GM15510 (cell line): ENCODE data around the gene MFSD12.

Source experiments
- POLR2A ChIP-seq: IDR thresholded peaks from 3 replicates; pipeline ENCODE4 v1.6.1; 2011; ENCODE audit warnings: borderline replicate concordance; ENCODE audit not compliant: insufficient read length; ENCODE audit errors: extremely low read depth

Gene MFSD12

DNA sequence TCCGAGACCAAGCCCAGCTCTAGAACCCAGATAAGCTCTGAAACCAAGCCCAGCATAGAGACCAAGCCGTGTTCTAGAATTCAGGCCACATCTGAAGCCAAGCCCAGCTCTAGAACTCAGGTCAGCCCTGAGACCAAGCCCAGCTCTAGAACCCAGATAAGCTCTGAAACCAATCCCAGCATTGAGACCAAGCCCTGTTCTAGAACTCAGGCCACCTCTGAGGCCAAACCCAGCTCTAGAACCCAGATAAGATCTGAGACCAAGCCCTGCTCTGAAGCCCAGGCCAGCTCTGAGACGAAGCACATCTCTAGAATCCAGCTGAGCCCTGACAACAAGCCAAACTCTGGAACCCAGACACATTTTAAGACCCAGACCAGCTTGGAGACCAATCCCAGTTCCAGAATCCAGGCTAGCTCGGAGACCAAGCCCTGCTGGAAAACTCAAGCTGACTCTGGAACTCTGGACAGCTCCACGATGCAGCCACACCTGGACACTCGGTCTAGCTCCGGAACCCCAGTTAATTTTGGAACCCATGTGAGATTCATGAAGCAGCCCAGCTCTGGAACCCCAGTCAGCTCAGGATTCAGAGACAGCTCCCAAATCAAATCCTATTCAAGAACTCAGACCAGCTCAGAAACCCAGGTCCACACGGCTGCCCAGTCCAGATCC lies 33.7 kb upstream of the MFSD12 start:
- TF ChIP-seq POLR2A = no peak

DNA sequence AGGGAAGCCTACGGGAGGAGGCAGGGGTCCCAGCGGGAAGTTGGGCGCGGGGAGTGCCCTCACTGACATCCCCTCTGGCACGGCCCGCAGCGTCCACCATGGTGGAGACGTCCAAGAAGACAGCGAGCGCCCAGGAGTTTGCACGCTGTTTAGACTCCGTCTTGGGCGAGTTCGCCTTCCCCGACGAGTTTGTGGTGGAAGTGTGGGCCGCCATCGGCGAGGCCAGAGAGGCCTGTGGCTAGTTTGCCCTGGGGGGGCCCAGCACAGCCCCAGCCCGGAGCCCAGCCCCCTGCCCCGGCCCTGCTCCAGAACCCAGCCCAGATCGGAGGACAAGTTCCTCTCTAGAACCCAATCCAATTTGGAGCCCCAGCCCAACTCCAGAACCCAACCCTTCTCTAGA lies 32.6 kb upstream of the MFSD12 start:
- TF ChIP-seq POLR2A = no peak

DNA sequence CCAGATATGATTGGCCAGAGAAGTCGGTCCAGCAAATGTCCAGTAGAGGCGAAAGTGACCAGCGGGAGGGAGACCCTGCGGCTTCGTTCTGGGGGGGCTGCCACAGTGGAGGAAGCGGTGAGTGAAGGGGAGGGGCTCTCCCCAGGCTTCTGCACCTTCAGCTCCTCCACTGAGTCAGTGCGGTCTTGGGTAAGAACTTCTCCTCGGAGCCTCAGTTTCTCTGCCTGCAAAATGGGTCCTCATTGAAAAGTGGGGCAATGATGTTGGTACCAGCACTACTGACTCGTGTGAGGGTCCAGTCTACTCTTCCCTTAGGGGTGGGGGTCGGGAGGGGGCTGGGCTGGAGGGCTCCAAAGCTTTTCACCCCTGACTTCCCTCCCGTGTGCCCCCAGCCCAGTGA lies 32.1 kb upstream of the MFSD12 start:
- TF ChIP-seq POLR2A = no peak

DNA sequence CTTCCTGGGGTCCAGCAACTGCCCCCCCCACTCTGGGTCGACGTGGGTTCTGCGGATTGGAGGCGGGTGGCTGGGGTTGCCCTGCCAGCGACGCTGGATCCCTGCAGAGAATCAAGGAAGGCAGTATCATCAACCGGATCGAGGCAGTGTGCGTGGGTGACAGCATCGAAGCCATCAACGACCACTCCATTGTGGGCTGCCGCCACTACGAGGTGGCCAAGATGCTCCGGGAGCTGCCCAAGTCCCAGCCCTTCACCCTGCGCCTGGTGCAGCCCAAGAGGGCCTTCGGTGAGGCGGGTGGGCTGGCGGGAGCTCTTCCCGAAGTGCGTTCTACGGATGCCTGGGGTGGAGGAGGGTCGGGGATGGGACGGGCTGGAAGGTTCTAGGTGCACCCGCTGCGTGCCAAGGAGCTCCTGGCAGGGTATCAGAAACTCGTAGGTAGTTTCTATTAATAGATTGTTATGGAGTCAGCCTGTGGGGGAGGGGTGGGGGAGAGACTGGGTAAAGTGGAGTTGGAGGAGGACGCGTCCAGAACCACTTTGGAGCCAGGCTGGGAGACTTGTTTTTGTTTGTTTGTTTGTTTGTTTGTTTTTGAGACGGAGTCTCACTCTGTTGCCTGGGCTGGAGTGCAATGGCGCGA lies 29.4 kb upstream of the MFSD12 start:
- no peak for TF ChIP-seq POLR2A

DNA sequence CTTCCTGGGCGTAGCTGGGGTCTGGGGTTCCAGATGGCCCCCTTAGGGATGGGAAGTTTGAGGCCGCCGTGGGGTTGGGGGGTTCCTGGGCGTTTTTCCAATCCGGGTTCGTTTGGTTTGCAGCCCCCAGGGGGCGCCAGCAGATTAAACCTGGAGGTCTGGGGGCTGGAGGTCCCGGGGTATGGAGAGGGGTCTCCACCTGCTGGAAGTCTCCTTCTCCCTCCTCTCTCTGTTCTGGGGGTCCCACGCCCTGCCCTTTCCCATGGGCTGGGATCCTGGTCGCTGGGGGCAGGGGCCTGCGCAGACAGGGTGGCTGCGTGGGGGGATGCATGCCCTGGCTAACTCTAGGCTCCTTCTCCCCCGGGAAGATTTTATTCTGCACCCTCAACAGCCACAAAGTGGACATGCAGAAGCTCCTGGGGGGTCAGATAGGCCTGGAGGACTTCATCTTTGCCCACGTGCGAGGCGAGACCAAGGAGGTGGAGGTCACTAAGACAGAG lies 28.8 kb upstream of the MFSD12 start:
- TF ChIP-seq POLR2A = no peak

DNA sequence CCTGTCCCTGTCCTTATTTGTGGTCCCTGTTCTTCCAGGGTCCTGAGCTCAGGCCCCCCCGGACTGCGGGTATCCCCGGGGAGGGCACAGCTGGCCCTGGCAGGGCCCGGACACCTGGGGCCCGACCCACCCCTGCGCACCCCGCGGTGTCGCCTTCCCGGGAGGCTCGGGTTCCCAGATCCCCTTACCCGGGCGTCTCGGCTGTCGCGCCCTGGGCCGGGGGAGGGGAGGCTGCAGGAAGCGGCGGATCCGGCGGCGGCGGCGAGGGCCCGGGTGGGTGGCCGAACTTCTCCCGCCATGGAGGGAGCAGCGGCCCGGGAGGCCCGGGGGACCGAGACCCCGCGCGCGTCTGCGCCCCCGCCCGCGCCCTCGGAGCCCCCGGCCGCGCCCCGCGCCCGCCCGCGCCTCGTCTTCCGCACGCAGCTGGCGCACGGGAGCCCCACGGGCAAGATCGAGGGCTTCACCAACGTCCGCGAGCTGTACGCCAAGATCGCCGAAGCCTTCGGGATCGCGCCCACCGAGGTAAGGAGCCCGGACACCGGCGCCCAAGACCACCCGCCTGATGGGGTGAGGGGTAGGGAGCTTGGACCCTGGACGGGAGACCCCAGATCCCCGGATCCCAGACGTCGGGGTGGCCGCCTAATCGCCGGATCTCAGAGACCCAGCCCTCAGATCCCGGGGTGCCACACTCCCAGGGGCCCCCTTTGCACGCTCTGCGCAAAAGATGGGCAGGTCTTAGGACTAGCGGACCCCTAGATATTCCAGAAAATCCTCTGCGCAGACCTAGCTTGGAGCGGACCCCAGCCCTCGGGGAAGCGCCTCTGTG lies 28.1 kb upstream of the MFSD12 start, which contains the start of gene GIPC3:
GIPC3 (plus strand) TSS at position 178 of the 826 bp plus-strand sequence; CDS start at position 298, 120 bp downstream.
- TF ChIP-seq POLR2A = no peak

DNA sequence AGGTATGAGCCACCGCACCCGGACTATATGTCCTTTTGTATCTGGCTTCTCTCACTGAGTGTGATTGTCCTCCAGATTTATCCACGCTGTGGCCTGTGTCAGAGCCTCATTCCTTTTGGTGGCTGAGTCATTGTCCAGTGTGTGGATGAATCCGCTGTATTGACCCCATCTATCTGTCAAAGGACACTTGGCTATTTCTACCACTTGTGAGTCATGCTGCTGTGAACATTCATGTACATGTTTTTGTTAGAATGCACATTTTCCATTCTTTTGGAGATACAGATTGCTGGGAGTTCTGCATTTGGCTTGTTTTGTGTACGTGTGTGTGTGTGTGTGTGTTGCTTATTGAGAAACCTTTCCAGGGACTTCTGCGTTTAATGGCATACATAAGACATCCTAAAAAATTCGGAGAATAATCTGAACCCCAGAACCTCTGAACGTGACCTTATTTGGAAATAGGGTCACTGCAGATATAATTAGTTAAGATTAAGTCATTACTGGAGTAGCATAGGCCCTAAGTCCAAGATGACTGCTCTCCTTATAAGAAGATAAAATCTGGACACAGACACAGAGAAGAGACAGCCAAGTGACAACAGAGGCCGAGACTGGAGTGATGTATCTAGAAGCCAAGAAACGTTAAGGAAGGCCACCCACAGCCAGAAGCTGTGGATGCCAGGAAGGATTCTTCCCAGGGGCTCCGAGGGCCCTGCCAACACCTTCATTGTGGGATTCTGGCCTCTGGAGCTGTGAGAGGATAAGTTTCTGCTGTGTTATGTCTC lies 23.0 kb upstream of the MFSD12 start:
- TF ChIP-seq POLR2A = no peak

DNA sequence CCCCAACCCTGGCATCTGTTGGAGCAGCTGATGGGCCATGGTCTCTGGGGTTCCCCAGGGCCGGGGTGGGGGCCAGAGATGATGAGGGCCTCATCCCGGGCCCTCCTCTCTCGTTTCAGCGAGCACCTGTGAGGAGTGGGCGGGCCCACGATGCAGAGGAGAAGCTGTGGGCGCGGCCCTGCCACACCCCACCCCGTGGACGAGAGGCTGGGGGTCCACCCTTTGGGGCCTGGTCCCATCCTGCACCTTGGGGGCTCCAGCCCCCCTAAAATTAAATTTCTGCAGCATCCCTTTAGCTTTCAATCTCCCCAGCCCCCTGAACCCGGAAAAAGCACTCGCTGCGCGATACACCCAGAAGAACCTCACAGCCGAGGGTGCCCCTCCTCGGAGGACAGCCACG lies 21.0 kb upstream of the MFSD12 start:
- TF ChIP-seq POLR2A = no peak

DNA sequence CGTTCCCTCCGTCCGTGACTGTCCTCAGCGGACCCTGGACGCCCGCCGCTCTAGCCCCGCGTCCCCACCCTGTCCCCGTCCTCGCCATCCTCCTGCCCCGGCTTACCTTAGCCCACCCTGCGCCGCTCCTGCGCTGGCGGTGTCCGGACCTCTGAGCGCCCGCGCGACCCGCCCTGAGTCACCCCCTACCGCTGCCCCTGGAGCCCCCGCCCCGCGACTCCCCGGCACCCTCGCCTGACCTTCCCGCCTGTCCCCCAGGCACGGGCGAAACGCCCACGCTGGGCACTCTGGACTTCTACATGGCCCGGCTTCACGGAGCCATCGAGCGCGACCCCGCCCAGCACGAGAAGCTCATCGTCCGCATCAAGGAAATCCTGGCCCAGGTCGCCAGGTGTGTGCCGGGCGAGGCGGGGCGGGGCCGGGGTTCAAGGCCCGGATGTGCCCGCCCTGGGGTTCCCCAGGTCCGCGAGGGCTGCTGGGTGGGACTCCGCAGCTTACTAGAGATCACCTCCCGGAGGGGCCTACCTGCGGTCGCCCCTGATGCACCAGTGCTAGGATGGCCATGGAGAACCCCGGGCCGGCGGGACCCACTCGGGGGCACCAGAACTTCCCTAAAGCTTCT lies 20.4 kb upstream of the MFSD12 start:
- no peak for TF ChIP-seq POLR2A

DNA sequence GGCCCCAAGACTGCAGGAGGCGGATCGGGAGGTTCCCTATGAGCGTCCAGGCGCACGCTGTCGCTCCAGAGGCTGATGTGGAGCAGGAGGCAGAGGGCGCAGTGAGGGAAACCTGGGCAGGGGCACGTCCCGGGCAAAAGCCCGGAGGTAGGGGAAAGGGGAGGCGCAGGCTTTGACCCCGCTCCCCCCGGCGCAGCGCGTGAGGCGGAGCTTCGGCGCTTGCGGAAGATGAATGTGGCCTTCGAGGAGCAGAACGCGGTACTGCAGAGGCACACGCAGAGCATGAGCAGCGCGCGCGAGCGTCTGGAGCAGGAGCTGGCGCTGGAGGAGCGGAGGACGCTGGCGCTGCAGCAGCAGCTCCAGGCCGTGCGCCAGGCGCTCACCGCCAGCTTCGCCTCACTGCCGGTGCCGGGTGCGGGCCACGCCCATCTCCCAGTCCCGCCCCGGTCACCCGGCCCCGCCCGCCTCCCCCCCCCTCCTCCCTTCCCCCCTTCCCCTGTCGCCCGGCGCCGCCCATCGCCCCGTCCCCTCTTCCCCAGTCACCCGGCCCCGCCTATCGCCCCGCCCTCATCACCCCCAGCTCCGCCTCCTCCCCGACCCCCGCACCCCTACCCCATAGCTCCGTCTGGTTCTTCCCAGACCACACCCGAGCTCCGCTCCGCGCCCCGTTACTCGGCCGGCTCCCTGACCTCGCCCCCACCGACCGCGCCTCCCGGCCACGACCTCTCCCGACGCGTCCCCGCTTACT lies 19.5 kb upstream of the MFSD12 start:
- no peak for TF ChIP-seq POLR2A

DNA sequence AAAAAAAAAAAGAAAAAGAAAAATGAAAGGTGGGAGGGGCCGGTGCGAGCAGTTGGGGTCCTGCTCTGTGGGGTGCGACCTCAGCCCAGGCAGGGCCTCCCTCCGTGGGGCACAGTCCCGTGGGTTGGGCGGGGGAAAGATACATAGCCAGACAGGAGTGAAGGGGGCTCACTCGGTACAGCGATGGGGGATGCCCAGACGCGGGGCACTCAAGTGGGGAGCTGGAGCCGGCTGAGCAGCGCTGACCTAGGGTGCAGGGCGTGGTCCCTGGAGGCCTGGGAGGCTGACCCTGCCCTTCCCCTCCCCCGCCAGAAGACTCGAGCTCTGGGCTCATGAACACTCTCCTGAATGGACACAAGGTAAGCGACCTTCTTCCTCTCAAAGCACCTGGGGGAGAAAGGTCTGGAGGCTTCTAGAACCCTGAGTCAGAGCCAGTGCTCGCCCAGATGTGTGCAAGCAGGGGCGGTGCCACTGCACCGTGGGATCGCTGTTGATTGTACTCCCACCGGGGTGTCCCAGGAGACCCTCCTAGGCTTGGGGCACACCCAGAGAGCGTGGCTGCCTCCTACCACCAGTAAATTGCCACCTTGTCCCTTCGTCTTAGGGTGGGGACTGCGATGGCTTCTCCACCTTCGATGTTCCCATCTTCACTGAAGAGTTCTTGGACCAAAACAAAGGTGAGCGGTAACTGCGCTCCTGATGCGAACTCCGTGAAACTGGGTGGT lies 18.7 kb upstream of the MFSD12 start:
- no peak for TF ChIP-seq POLR2A

DNA sequence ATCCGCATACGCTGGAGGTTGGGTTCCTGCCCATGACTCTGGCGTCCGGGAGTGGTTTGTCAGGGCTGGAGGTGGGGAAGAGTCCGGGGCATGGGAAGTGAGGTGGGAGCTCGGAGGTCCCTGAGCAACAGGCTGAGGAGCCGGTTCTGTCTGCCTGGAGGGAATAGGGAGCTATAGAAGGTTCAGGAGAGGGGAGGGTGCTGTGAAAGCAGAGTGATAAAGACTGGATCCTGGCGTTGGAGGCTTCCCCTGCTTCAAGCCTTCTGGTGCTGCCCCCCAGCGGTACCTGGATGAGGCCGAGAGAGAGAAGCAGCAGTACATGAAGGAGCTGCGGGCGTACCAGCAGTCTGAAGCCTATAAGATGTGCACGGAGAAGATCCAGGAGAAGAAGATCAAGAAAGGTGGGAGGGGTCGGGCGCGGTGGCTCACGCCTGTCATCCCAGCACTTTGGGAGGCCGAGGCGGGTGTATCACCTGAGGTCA lies 17.9 kb upstream of the MFSD12 start:
- no peak for TF ChIP-seq POLR2A

DNA sequence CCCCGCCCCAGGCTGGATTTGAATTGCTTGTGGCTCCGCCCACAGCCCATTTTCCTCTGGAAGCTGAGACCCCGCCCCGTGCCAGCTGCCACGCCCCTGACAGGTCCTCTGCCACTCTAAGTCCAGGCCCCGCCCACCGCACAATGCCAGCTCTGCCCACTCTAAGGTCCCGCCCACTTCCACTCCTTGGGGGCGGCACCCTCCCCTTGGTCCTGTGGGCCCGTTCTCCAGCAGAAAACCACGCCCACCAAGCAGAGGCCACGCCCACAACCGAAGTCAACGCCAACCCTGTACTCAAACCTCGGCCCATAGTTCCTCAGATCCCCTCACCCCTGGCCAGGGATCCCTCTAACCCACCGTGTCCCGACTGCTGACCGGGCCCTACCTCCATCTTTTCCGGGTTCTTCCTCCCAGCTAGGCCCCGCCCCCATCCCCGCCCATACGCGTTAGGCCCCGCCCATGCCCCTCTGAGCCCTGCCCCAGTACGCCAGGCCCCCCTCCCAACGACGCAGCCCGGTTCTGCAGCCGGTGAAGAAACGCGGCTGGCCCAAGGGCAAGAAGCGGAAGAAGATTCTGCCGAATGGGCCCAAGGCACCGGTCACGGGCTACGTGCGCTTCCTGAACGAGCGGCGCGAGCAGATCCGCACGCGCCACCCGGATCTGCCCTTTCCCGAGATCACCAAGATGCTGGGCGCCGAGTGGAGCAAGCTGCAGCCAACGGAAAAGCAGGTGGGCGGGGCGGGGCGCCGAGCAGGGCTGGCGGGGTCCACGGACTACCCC lies 16.7 kb upstream of the MFSD12 start:
- TF ChIP-seq POLR2A = no peak
